ENCODE measurements around the gene CERK.

DNA sequence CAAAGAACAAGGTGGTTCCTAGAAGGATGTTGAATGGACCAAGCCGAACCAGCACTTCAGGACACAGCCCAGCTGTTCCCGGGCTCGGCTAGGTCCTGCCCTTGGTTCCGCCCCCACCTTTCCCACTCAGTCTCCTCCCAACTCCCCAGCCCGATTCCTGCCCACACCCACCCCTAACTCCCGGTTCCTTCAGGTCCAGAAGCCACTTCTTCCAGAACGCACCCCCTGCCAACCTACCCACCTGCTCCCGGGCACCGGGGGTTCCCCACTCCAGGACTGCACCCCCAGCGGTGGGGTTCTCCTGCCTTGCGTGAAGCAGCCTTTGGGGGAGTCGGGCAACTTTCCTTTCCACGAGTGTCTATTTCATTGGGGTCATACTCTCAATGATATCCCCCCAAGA lies 30.7 kb downstream of the CERK start:
- TF ChIP-seq POLR2A (IDR thresholded peaks at IDR 0.05; ENCODE audit: low read depth, low read length) (no peak), POLR2AphosphoS5 (IDR thresholded peaks at IDR 0.05; ENCODE audit: low read depth, low read length) (no peak), TAF1 (IDR thresholded peaks at IDR 0.05; ENCODE audit: borderline replicate concordance, low read depth, low read length) (no peak)

All from GM12892 (cell line).